HepG2 (cell line): Measurements from ENCODE around the gene FYB2. TPM values are rescaled to one million over a fixed set of nuclear protein-coding genes. Genes with fewer than 3 reads are reported as not detected.

Source experiments
- ARHGAP35 ChIP-seq: sonication (generic); formaldehyde crosslinking; IDR thresholded peaks from 2 replicates; pipeline ENCODE4 v1.9.0; 2022; ENCODE audit warnings: mild to moderate bottlenecking, inconsistent platforms, moderate library complexity, missing genetic modification reagents, borderline replicate concordance
- FOSL1 ChIP-seq: sonication (generic); formaldehyde crosslinking; IDR thresholded peaks from 2 replicates; pipeline ENCODE4 v1.9.0; 2021; ENCODE audit warnings: missing genetic modification reagents, borderline replicate concordance
- FOXA1 ChIP-seq, 2 experiments: fragments of 450-650 bp in 1 of 2; sonication (generic) in 1 of 2; formaldehyde crosslinking in 1 of 2; IDR thresholded peaks; 2 replicates each; pipeline versions ENCODE4 v1.4.0 to v1.6.1; 2016 to 2020; ENCODE audit warnings: missing genetic modification reagents in 1 of 2
- GLMP ChIP-seq: sonication (generic); formaldehyde crosslinking; IDR thresholded peaks from 2 replicates; pipeline ENCODE4 v1.9.0; 2021; ENCODE audit warnings: missing genetic modification reagents, mild to moderate bottlenecking, borderline replicate concordance
- GZF1 ChIP-seq: sonication (generic); formaldehyde crosslinking; IDR thresholded peaks from 2 replicates; pipeline ENCODE4 v1.5.1; 2020; ENCODE audit warnings: mild to moderate bottlenecking, missing genetic modification reagents
- HOXA7 ChIP-seq: sonication (generic); formaldehyde crosslinking; IDR thresholded peaks from 2 replicates; pipeline ENCODE4 v1.8.1; 2022; ENCODE audit warnings: mild to moderate bottlenecking, missing genetic modification reagents, moderate library complexity
- MED1 ChIP-seq: sonication (generic); formaldehyde crosslinking; IDR thresholded peaks from 2 replicates; pipeline ENCODE4 v1.4.0; 2020; ENCODE audit warnings: missing genetic modification reagents
- SMC3 ChIP-seq: IDR thresholded peaks from 2 replicates; pipeline ENCODE4 v1.6.1; 2011; ENCODE audit warnings: low read length, improper control_type of control experiment
- SNAPC4 ChIP-seq: sonication (generic); formaldehyde crosslinking; IDR thresholded peaks from 2 replicates; pipeline ENCODE4 v1.4.0; 2020; ENCODE audit warnings: mild to moderate bottlenecking, missing genetic modification reagents
- TBX3 ChIP-seq: fragments of 450-650 bp; IDR thresholded peaks from 2 replicates; pipeline ENCODE4 v1.6.1; 2017; ENCODE audit warnings: antibody characterized with exemption, mild to moderate bottlenecking, inconsistent platforms, borderline replicate concordance
- XRCC5 ChIP-seq: fragments of 200-400 bp; formaldehyde crosslinking; optimal IDR thresholded peaks from 2 replicates; pipeline ENCODE3; 2017; ENCODE audit warnings: mild to moderate bottlenecking, low read length
- ZBTB25 ChIP-seq: IDR thresholded peaks from 2 replicates; pipeline ENCODE4 v1.6.1; 2018; ENCODE audit warnings: missing genetic modification reagents
- ZNF205 ChIP-seq: IDR thresholded peaks from 2 replicates; pipeline ENCODE4 v1.6.1; 2018; ENCODE audit warnings: missing biosample characterization, missing genetic modification reagents
- ZNF280D ChIP-seq: sonication (generic); formaldehyde crosslinking; IDR thresholded peaks from 2 replicates; pipeline ENCODE4 v1.5.1; 2020; ENCODE audit warnings: mild to moderate bottlenecking, missing genetic modification reagents
- ZNF343 ChIP-seq: sonication (generic); formaldehyde crosslinking; IDR thresholded peaks from 2 replicates; pipeline ENCODE4 v1.4.0; 2020; ENCODE audit warnings: mild to moderate bottlenecking, missing genetic modification reagents
- ZNF740 ChIP-seq: sonication (generic); formaldehyde crosslinking; IDR thresholded peaks from 2 replicates; pipeline ENCODE4 v1.4.0; 2020; ENCODE audit warnings: missing genetic modification reagents
- ZNF816 ChIP-seq: sonication (generic); formaldehyde crosslinking; IDR thresholded peaks from 2 replicates; pipeline ENCODE4 v1.8.0; 2022; ENCODE audit warnings: missing genetic modification reagents, mild to moderate bottlenecking, borderline replicate concordance
- ZSCAN12 ChIP-seq: sonication (generic); formaldehyde crosslinking; IDR thresholded peaks from 2 replicates; pipeline ENCODE4 v1.9.0; 2021; ENCODE audit warnings: mild to moderate bottlenecking, missing genetic modification reagents
- ZSCAN29 ChIP-seq: sonication (generic); formaldehyde crosslinking; conservative IDR thresholded peaks from 2 replicates; pipeline ENCODE4 v1.4.0; 2020; ENCODE audit warnings: mild to moderate bottlenecking, missing genetic modification reagents
- polyA plus RNA-seq, 8 experiments: library from polyadenylated mRNA; depleted of rRNA in 3 of 8; stranded (reverse) in 7 of 8; unstranded in 1 of 8; fragments of >200 nt; fragmentation: Illumina TruSeq in 4 of 8; extraction: Trizol in 4 of 8; gene quantifications; 2 replicates each; pipeline versions ENCODE4 v1.2.1 to v1.2.3, GENCODE V29; 2011 to 2016; ENCODE audit warnings: low read depth in 4 of 8, missing spikeins in 1 of 8, mixed read lengths in 1 of 8; ENCODE audit not compliant: insufficient read depth in 1 of 8
- total RNA-seq, 5 experiments: library from RNA; depleted of rRNA; stranded (reverse); fragments of >200 nt; fragmentation: Illumina TruSeq; extraction: Trizol; gene quantifications; 2 replicates each; pipeline ENCODE4 v1.2.3, GENCODE V29; 2016; ENCODE audit warnings: low read depth in 1 of 5

The FYB2 gene
- total and polyA plus RNA-seq, 2 of the 13 experiments (the other 11 are each of a cell fraction or from before 2014, with no cell fraction given) = 1.2 to 2.7 TPM

- TF ChIP-seq ZBTB25 (CRISPR knock-in tag) (no peak), ZNF343 (CRISPR knock-in tag) (no peak), HOXA7 (CRISPR knock-in tag) (no peak), FOSL1 (CRISPR knock-in tag) (no peak), GZF1 (no peak), FOXA1 (IDR thresholded peaks at IDR 0.05) (no peak), FOXA1 (CRISPR knock-in tag; IDR thresholded peaks at IDR 0.05) (no peak), SMC3 (peak; percentile 82), ZNF816 (CRISPR knock-in tag) (no peak), ARHGAP35 (no peak), MED1 (no peak), SNAPC4 (CRISPR knock-in tag) (no peak), TBX3 (no peak), ZSCAN12 (CRISPR knock-in tag) (no peak), ZSCAN29 (no peak), ZNF280D (CRISPR knock-in tag) (0 out of 2 replicates have a peak, but pooled peaks have one; percentile 30), XRCC5 (peak; percentile 73), ZNF205 (CRISPR knock-in tag) (no peak), GLMP (CRISPR knock-in tag) (no peak), ZNF740 (CRISPR knock-in tag) (no peak)
These were observed 1.7 kb upstream of the FYB2 start (continued) for GRCh38 chr1:56820755-56821461.
